ENCODE results near the gene N4BP2L2. TPM values are rescaled to one million over a fixed set of nuclear protein-coding genes. Genes with fewer than 3 reads are reported as not detected.

N4BP2L2 gene
- total RNA-seq, 4 donors from 2014 or later: 139 to 282 (median 229) TPM

- Histone ChIP-seq H3K36me3 (no peaks in the 10 kb centered on the region), H3K9me3 (peaks cover 0 to 4% (median 0%) of the 10 kb centered on the region in 4 donors), H3K27ac (no peak overlapping the region), H3K4me3 (no peak overlapping the region), H3K4me1 (no peaks in the 10 kb centered on the region), H3K27me3 (no peaks in the 10 kb centered on the region)
- TF ChIP-seq CTCF (IDR thresholded peaks at IDR 0.05) (no peak), POLR2A (IDR thresholded peaks at IDR 0.05) (no peak), EP300 (IDR thresholded peaks at IDR 0.05) (no peak)
- DNase-seq (ENCODE audit: low spot score in 2 of 2): no peak
- WGBS, 2 donors: 97 to 99% methylated on average over 2 of the region's 2 CpGs
Observed at GRCh38 chr13:32555613-32556012, 17.0 kb upstream of the N4BP2L2 start.

GRCh38 chr13:32553720-32554119 is 15.1 kb upstream of the N4BP2L2 start:
- H3K27ac ChIP-seq: no peak overlapping the region
- no peaks in the 10 kb centered on the region for H3K9me3 ChIP-seq
- H3K4me3 ChIP-seq: no peak overlapping the region
- no peaks in the 10 kb centered on the region for H3K27me3 ChIP-seq
- 91 to 100% methylated on average over 1 of the region's 1 CpG for WGBS, 2 donors
- no peaks in the 10 kb centered on the region for H3K4me1 ChIP-seq
- DNase-seq (ENCODE audit: low spot score in 2 of 2): no peak
- no peak for TF ChIP-seq EP300 (IDR thresholded peaks at IDR 0.05)
- no peak for TF ChIP-seq POLR2A (IDR thresholded peaks at IDR 0.05)
- no peak for TF ChIP-seq CTCF (IDR thresholded peaks at IDR 0.05)
- no peaks in the 10 kb centered on the region for H3K36me3 ChIP-seq

- DNase-seq (ENCODE audit: low spot score in 2 of 2): no peak
- TF ChIP-seq POLR2A (IDR thresholded peaks at IDR 0.05): no peak
- no peak for TF ChIP-seq CTCF (IDR thresholded peaks at IDR 0.05)
- TF ChIP-seq EP300 (IDR thresholded peaks at IDR 0.05): no peak
- Histone ChIP-seq H3K27ac (no peak overlapping the region), H3K9me3 (no peaks in the 10 kb centered on the region), H3K4me3 (no peak overlapping the region), H3K27me3 (no peaks in the 10 kb centered on the region), H3K4me1 (no peaks in the 10 kb centered on the region), H3K36me3 (no peaks in the 10 kb centered on the region)
- WGBS, 2 donors: 63 to 65% methylated on average over 3 of the region's 3 CpGs
Observed at GRCh38 chr13:32549788-32550187, 11.2 kb upstream of the N4BP2L2 start.

GRCh38 chr13:32548837-32549236 is 10.2 kb upstream of the N4BP2L2 start:
- no peaks in the 10 kb centered on the region for H3K36me3 ChIP-seq
- no peak overlapping the region for H3K4me3 ChIP-seq
- H3K9me3 ChIP-seq: no peaks in the 10 kb centered on the region
- no peak for DNase-seq (ENCODE audit: low spot score in 2 of 2)
- 54 to 65% methylated on average over 2 of the region's 2 CpGs for WGBS, 2 donors
- TF ChIP-seq EP300 (IDR thresholded peaks at IDR 0.05): no peak
- TF ChIP-seq POLR2A (IDR thresholded peaks at IDR 0.05): no peak
- TF ChIP-seq CTCF (IDR thresholded peaks at IDR 0.05): no peak
- no peak overlapping the region for H3K27ac ChIP-seq
- no peaks in the 10 kb centered on the region for H3K4me1 ChIP-seq
- H3K27me3 ChIP-seq: no peaks in the 10 kb centered on the region

- WGBS, 2 donors: 91 to 96% methylated on average over 2 of the region's 2 CpGs
- no peak overlapping the region for H3K27ac ChIP-seq
- H3K36me3 ChIP-seq: no peaks in the 10 kb centered on the region
- no peak for DNase-seq (ENCODE audit: low spot score in 2 of 2)
- no peaks in the 10 kb centered on the region for H3K27me3 ChIP-seq
- TF ChIP-seq EP300 (IDR thresholded peaks at IDR 0.05): no peak
- no peak overlapping the region for H3K4me3 ChIP-seq
- no peaks in the 10 kb centered on the region for H3K4me1 ChIP-seq
- H3K9me3 ChIP-seq: no peaks in the 10 kb centered on the region
Observed at GRCh38 chr13:32545083-32545482, 6.5 kb upstream of the N4BP2L2 start.

GRCh38 chr13:32542221-32542620 is 3.6 kb upstream of the N4BP2L2 start:
- TF ChIP-seq EP300 (IDR thresholded peaks at IDR 0.05) (no peak), POLR2A (IDR thresholded peaks at IDR 0.05) (no peak), CTCF (IDR thresholded peaks at IDR 0.05) (no peak)

More at GRCh38 chr13:32542221-32542620, 3.6 kb upstream of the N4BP2L2 start:
- Histone ChIP-seq H3K4me1 (peaks cover 0 to 5% (median 2%) of the 10 kb centered on the region in 4 donors), H3K27me3 (no peaks in the 10 kb centered on the region), H3K9me3 (no peaks in the 10 kb centered on the region), H3K36me3 (no peaks in the 10 kb centered on the region), H3K4me3 (no peak overlapping the region), H3K27ac (no peak overlapping the region)
- no peak for DNase-seq (ENCODE audit: low spot score in 2 of 2)
- 84 to 91% methylated on average over 2 of the region's 2 CpGs for WGBS, 2 donors
